Smooth muscle cell (in vitro differentiated cells): ENCODE results near the gene MYT1. TPM values are rescaled to one million over a fixed set of nuclear protein-coding genes. Genes with fewer than 3 reads are reported as not detected.

Source experiments
- DNase-seq: peaks from one replicate; lab custom pipeline; 2025; ENCODE audit not compliant: unreplicated experiment; lab: John Stamatoyannopoulos, UW
- H2AFZ ChIP-seq: fragments of 200-600 bp; sonication (generic); 2 replicates; pipeline ENCODE4 v1.6.0; 2016; ENCODE audit warnings: antibody characterized with exemption, low read depth, mild to moderate bottlenecking
- H3F3A ChIP-seq: fragments of 200-600 bp; sonication (generic); 2 replicates; pipeline ENCODE4 v1.6.0; 2017; ENCODE audit warnings: antibody characterized with exemption, low read depth
- H3K27ac ChIP-seq: fragments of 200-600 bp; sonication (generic); 2 replicates; pipeline ENCODE4 v1.5.1; 2016; ENCODE audit warnings: low read depth, mild to moderate bottlenecking
- H3K27me3 ChIP-seq: fragments of 200-600 bp; sonication (generic); 2 replicates; pipeline ENCODE4 v1.6.1; 2016; ENCODE audit warnings: low read depth, mild to moderate bottlenecking
- H3K36me3 ChIP-seq: fragments of 200-600 bp; sonication (generic); 2 replicates; pipeline ENCODE4 v1.5.1; 2016; ENCODE audit warnings: low read depth
- H3K4me1 ChIP-seq: fragments of 200-600 bp; sonication (generic); 2 replicates; pipeline ENCODE4 v1.5.1; 2016; ENCODE audit warnings: low read depth
- H3K4me2 ChIP-seq: fragments of 200-600 bp; sonication (generic); 2 replicates; pipeline ENCODE4 v1.6.0; 2016; ENCODE audit warnings: mild to moderate bottlenecking
- H3K4me3 ChIP-seq: fragments of 200-600 bp; sonication (generic); 2 replicates; pipeline ENCODE4 v1.5.1; 2016; ENCODE audit warnings: mild to moderate bottlenecking
- H3K79me2 ChIP-seq: fragments of 200-600 bp; sonication (generic); 2 replicates; pipeline ENCODE4 v1.6.0; 2016; ENCODE audit warnings: low read depth, mild to moderate bottlenecking
- H3K9ac ChIP-seq: fragments of 200-600 bp; sonication (generic); 2 replicates; pipeline ENCODE4 v1.6.0; 2016; ENCODE audit warnings: low read depth
- H3K9me3 ChIP-seq: fragments of 200-600 bp; sonication (generic); replicated peaks from 2 replicates; pipeline ENCODE4 v1.5.1; 2016; ENCODE audit warnings: low read depth
- H4K20me1 ChIP-seq: fragments of 200-600 bp; sonication (generic); 2 replicates; pipeline ENCODE4 v1.6.0; 2016; ENCODE audit warnings: low read depth
- WGBS: methylation state at CpG from one replicate; pipeline ENCODE4 v1.1.7; 2016; ENCODE audit warnings: low lambda C conversion rate; 5-methylcytosine and 5-hydroxymethylcytosine counted together
- polyA plus RNA-seq: library from polyadenylated mRNA; unstranded; fragments of >200 nt; fragmentation: Nextera tagmentation; extraction: Ambion mirVana; gene quantifications from 2 replicates; pipeline ENCODE4 v1.2.1, GENCODE V29; 2016
- total RNA-seq: library from RNA; depleted of rRNA; stranded (reverse); fragments of >200 nt; gene quantifications from 2 replicates; pipeline ENCODE4 v1.2.3, GENCODE V29; 2014
- TF ChIP-seq, protein P1 (sequence below): fragments of 200-600 bp; sonication (generic); IDR thresholded peaks from 2 replicates; pipeline ENCODE4 v1.5.1; 2017; ENCODE audit warnings: borderline replicate concordance, mild to moderate bottlenecking, antibody characterized with exemption; ENCODE audit not compliant: insufficient read depth, poor library complexity, severe bottlenecking

MYT1 gene
- total and polyA plus RNA-seq, 2 experiments from 2014 or later: 0.09 TPM; not detected in 1

DNA sequence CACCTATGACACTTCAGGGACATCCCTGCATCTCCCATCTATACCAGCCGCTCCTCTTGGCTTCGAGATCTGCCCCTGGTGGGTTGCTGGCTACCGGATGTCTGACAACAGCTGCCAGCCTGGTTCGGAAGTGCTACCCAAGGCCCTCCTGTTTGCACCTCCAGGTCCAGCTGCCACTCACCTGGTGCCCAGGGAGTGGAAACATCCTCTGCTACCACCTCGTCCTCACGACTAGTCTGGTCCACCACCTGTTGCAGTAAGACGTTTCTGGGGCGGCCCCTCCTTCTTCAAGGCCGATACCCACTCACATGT is 83.0 kb downstream of the MYT1 start:
- Histone ChIP-seq H3K27ac (no peak overlapping the region), H3K27me3 (peaks cover 12% of the 10 kb centered on the region), H3K9me3 (no peaks in the 10 kb centered on the region), H3K36me3 (no peaks in the 10 kb centered on the region), H3K79me2 (no peaks in the 10 kb centered on the region), H4K20me1 (no peaks in the 10 kb centered on the region), H3K4me2 (no peak overlapping the region), H3F3A (no peaks in the 10 kb centered on the region), H3K4me1 (no peaks in the 10 kb centered on the region), H3K9ac (no peak overlapping the region), H2AFZ (no peak overlapping the region), H3K4me3 (no peak overlapping the region)
- TF ChIP-seq, protein P1, sequence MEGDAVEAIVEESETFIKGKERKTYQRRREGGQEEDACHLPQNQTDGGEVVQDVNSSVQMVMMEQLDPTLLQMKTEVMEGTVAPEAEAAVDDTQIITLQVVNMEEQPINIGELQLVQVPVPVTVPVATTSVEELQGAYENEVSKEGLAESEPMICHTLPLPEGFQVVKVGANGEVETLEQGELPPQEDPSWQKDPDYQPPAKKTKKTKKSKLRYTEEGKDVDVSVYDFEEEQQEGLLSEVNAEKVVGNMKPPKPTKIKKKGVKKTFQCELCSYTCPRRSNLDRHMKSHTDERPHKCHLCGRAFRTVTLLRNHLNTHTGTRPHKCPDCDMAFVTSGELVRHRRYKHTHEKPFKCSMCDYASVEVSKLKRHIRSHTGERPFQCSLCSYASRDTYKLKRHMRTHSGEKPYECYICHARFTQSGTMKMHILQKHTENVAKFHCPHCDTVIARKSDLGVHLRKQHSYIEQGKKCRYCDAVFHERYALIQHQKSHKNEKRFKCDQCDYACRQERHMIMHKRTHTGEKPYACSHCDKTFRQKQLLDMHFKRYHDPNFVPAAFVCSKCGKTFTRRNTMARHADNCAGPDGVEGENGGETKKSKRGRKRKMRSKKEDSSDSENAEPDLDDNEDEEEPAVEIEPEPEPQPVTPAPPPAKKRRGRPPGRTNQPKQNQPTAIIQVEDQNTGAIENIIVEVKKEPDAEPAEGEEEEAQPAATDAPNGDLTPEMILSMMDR: no peak
- DNase-seq: no peak
- 92% methylated on average over 9 of the region's 9 CpGs for WGBS

DNA sequence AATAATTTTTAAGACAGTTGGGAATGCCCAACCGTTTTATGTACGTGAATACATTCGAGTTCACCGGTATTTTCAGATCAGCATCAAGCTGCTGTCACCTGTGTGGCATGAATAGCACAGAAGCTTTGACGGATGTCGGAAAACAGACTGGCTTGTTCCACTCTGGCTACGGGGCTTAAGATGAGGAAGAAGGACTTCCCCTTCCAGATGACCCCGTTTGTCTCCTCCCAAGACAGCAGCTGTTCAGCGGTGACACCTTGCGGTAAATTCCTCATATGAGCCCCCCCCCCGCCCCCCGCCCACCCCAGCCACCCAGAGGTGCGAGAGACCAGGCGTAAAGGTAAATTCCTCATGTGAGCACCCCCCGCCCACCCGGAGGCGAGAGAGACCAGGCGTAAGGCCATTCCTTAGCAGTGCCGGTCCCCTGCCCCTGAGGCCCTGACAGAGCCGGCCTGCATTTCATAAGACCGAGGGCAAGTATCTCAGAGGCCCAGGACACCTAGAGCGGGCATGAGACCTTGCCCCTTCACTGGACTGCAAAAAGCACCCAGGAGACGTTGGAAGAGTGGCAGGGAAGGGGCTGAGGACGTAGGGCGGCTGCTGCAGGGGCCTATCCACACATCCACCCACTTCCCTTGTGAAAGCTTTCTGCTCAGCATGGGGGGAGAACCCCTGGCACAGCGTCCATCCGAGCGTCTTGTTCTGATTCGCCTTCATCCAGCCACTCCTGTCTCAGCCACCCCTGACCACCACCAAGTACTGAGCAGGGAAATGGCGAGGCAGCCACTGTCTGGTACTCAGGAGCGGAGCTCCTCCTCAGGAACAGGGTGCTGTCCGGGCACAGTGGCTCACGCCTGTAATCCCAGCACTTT is 84.0 kb downstream of the MYT1 start:
- no peaks in the 10 kb centered on the region for H3K9me3 ChIP-seq
- no peaks in the 10 kb centered on the region for H3F3A ChIP-seq
- H3K36me3 ChIP-seq: no peaks in the 10 kb centered on the region
- H3K27ac ChIP-seq: no peak overlapping the region
- H3K79me2 ChIP-seq: no peaks in the 10 kb centered on the region
- no peaks in the 10 kb centered on the region for H3K4me1 ChIP-seq
- no peaks in the 10 kb centered on the region for H4K20me1 ChIP-seq
- H3K9ac ChIP-seq: no peak overlapping the region
- H3K4me2 ChIP-seq: no peak overlapping the region
- WGBS: 90% methylated on average over 27 of the region's 33 CpGs
- no peak overlapping the region for H3K4me3 ChIP-seq
- peaks cover 12% of the 10 kb centered on the region for H3K27me3 ChIP-seq
- no peak for DNase-seq
- H2AFZ ChIP-seq: no peak overlapping the region
- TF ChIP-seq, protein P1: no peak

DNA sequence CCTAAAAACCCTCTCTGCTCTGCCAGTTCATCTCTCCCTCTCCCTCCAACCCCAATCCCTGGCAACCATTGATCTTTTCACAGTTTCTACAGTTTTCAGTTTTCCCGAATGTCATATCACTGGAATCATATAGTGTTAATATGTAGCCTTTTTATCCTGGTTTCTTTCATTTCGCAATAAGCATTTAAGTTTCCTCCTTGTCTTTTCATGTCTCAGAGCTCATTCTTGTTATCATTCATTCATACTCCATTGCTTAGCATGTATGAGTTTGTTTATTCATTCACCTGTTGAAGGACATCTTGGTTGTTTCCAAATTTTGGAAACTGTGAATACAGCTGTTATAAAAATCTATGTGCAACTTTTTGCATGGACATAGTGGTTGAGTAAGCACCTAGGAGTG is 85.8 kb downstream of the MYT1 start:
- H3K4me3 ChIP-seq: no peak overlapping the region
- H2AFZ ChIP-seq: no peak overlapping the region
- 95% methylated on average over 2 of the region's 2 CpGs for WGBS
- H3K27me3 ChIP-seq: peaks cover 12% of the 10 kb centered on the region
- H3K36me3 ChIP-seq: no peaks in the 10 kb centered on the region
- H3K4me2 ChIP-seq: no peak overlapping the region
- no peak overlapping the region for H3K9ac ChIP-seq
- peaks cover under 1% of the 10 kb centered on the region for H3K4me1 ChIP-seq
- H3K9me3 ChIP-seq: no peaks in the 10 kb centered on the region
- no peaks in the 10 kb centered on the region for H3F3A ChIP-seq
- TF ChIP-seq, protein P1: no peak
- H4K20me1 ChIP-seq: no peaks in the 10 kb centered on the region
- no peaks in the 10 kb centered on the region for H3K79me2 ChIP-seq
- no peak for DNase-seq
- H3K27ac ChIP-seq: no peak overlapping the region

DNA sequence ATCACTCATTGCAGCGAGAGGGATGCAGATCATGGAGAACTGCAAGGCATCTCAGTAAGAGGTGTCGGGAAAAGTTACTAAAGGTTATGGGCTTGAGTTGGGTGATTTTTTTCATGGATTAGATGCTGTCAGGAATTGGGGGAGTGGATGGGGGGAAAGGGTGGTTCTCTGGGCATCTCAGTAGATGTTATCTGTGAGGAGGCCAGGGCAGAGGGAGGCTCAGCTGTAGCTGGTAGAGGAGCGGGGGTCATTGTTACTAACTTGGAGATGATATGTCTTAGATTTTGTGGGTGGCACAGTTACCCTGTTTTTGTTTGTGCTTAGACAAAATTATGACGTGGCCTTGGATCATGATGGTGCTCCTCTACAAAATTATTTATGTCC is 88.7 kb downstream of the MYT1 start:
- H3F3A ChIP-seq: peaks cover 8% of the 10 kb centered on the region
- DNase-seq: no peak
- WGBS: 95% methylated on average over 4 of the region's 4 CpGs
- no peaks in the 10 kb centered on the region for H3K36me3 ChIP-seq
- H2AFZ ChIP-seq: no peak overlapping the region
- H3K4me3 ChIP-seq: no peak overlapping the region
- no peak overlapping the region for H3K27ac ChIP-seq
- H3K9ac ChIP-seq: no peak overlapping the region
- H3K4me2 ChIP-seq: no peak overlapping the region
- H4K20me1 ChIP-seq: peaks cover 14% of the 10 kb centered on the region
- TF ChIP-seq, protein P1: no peak
- H3K9me3 ChIP-seq: no peaks in the 10 kb centered on the region
- peaks cover 12% of the 10 kb centered on the region for H3K27me3 ChIP-seq
- peaks cover 23% of the 10 kb centered on the region for H3K79me2 ChIP-seq
- H3K4me1 ChIP-seq: peaks cover 21% of the 10 kb centered on the region
